Mesothelial cell of epicardium (in vitro differentiated cells): Measurements from ENCODE around the gene DGLUCY. TPM values are rescaled to one million over a fixed set of nuclear protein-coding genes. Genes with fewer than 3 reads are reported as not detected.
"Not testable (repeated sequence)": the region's sequence is repeated elsewhere in the genome, so short reads cannot be mapped to it uniquely, and the experiment has no call there.

ENCODE experiments used
- DNase-seq, 2 experiments: peaks; one replicate each; pipeline ENCODE4 v3.0.0; 2021; ENCODE audit warnings: low spot score in 2 of 2; ENCODE audit not compliant: unreplicated experiment in 2 of 2
- H3K27ac Mint-ChIP-seq: 2 replicates; pipeline ENCODE4 v1.8.0; 2021; ENCODE audit warnings: mixed read lengths
- H3K27me3 Mint-ChIP-seq: 2 replicates; pipeline ENCODE4 v1.8.0; 2021; ENCODE audit warnings: low read depth, mixed read lengths
- H3K36me3 Mint-ChIP-seq: 2 replicates; pipeline ENCODE4 v1.8.0; 2021; ENCODE audit warnings: mixed read lengths
- H3K4me1 Mint-ChIP-seq: 2 replicates; pipeline ENCODE4 v1.8.0; 2021; ENCODE audit warnings: mixed read lengths
- H3K4me3 Mint-ChIP-seq: 2 replicates; pipeline ENCODE4 v1.8.0; 2021; ENCODE audit warnings: mild to moderate bottlenecking, moderate library complexity, mixed read lengths
- H3K9me3 Mint-ChIP-seq: 2 replicates; pipeline ENCODE4 v1.8.0; 2021; ENCODE audit warnings: mixed read lengths
- CTCF ChIP-seq: fragments of 200-600 bp; sonication (generic); IDR thresholded peaks from one replicate; pipeline ENCODE4 v1.5.0; 2021; ENCODE audit warnings: antibody characterized with exemption; ENCODE audit not compliant: unreplicated experiment
- total RNA-seq: library from RNA; stranded (reverse); gene quantifications from 3 replicates; pipeline ENCODE4 v1.2.1, GENCODE V29; 2021

Gene DGLUCY
- total RNA-seq, 1 donor from 2014 or later: 64.1 TPM

- no peaks in the 10 kb centered on the region for H3K4me1 Mint-ChIP-seq
- no peaks in the 10 kb centered on the region for H3K9me3 Mint-ChIP-seq
- TF ChIP-seq CTCF: no peak
- H3K27me3 Mint-ChIP-seq: peaks cover 8% of the 10 kb centered on the region
- no peak for DNase-seq
- H3K4me3 Mint-ChIP-seq: no peak overlapping the region
- no peak overlapping the region for H3K27ac Mint-ChIP-seq
- no peaks in the 10 kb centered on the region for H3K36me3 Mint-ChIP-seq
Observed at GRCh38 chr14:91095178-91095577, 18.7 kb upstream of the DGLUCY start.

GRCh38 chr14:91097657-91098056, 16.2 kb upstream of the DGLUCY start:
- H3K27ac Mint-ChIP-seq, DNase-seq, H3K9me3 Mint-ChIP-seq, H3K36me3 Mint-ChIP-seq, H3K4me1 Mint-ChIP-seq, H3K4me3 Mint-ChIP-seq: not testable (repeated sequence)
- peaks cover 11% of the 10 kb centered on the region for H3K27me3 Mint-ChIP-seq

- Mint-ChIP-seq H3K27me3 (peaks cover 11% of the 10 kb centered on the region), H3K4me1 (peaks cover 5% of the 10 kb centered on the region), H3K36me3 (no peaks in the 10 kb centered on the region), H3K9me3 (no peaks in the 10 kb centered on the region), H3K4me3 (no peak overlapping the region), H3K27ac (no peak overlapping the region)
- no peak for DNase-seq
- TF ChIP-seq CTCF: no peak
Observed at GRCh38 chr14:91098591-91098990, 15.3 kb upstream of the DGLUCY start.

- Mint-ChIP-seq H3K27me3 (peaks cover 8% of the 10 kb centered on the region), H3K36me3 (no peaks in the 10 kb centered on the region), H3K4me1 (peaks cover 5% of the 10 kb centered on the region), H3K27ac (no peak overlapping the region), H3K4me3 (no peak overlapping the region), H3K9me3 (no peaks in the 10 kb centered on the region)
- TF ChIP-seq CTCF: no peak
- DNase-seq: no peak
Observed at GRCh38 chr14:91100102-91100501, 13.8 kb upstream of the DGLUCY start.

GRCh38 chr14:91103116-91103515, 10.8 kb upstream of the DGLUCY start:
- Mint-ChIP-seq H3K36me3 (no peaks in the 10 kb centered on the region), H3K9me3 (no peaks in the 10 kb centered on the region), H3K27ac (no peak overlapping the region), H3K27me3 (peaks cover 4% of the 10 kb centered on the region), H3K4me1 (peaks cover 5% of the 10 kb centered on the region), H3K4me3 (no peak overlapping the region)
- no peak for TF ChIP-seq CTCF
- DNase-seq: no peak

GRCh38 chr14:91108941-91109611, 4.8 kb upstream of the DGLUCY start:
- DNase-seq: no peak
- no peaks in the 10 kb centered on the region for H3K36me3 Mint-ChIP-seq
- no peaks in the 10 kb centered on the region for H3K27me3 Mint-ChIP-seq
- peaks cover 19% of the 10 kb centered on the region for H3K4me1 Mint-ChIP-seq
- no peak for TF ChIP-seq CTCF
- H3K9me3 Mint-ChIP-seq: no peaks in the 10 kb centered on the region
- no peak overlapping the region for H3K27ac Mint-ChIP-seq
- no peak overlapping the region for H3K4me3 Mint-ChIP-seq
